GM21367 (cell line): ENCODE measurements around the gene TPPP3.

ENCODE experiments used
- ATAC-seq: cut with Tn5 transposase; IDR thresholded peaks from one replicate; pipeline ENCODE4 v1.9.1; 2021; ENCODE audit not compliant: unreplicated experiment

The TPPP3 gene

DNA sequence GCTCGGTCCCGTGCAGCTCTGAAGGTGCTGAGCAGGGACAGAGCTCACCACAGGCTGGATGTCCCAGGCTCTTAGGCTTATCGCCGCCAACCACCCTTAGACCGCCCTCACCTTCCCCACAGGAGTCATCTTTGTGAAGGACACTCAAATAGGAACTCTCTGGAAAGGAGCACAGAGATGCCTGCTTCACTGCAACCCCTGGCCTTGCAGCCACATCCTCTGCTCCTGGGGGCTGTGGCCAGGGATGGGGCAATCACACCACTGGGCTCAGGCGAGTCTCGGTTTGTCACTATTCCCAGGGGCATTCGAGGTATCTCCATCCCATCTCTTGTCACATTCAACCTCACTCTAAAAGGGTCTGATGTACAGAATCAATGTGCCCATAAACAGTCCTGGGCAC is 12.0 kb upstream of the TPPP3 start:
- no peak for ATAC-seq

DNA sequence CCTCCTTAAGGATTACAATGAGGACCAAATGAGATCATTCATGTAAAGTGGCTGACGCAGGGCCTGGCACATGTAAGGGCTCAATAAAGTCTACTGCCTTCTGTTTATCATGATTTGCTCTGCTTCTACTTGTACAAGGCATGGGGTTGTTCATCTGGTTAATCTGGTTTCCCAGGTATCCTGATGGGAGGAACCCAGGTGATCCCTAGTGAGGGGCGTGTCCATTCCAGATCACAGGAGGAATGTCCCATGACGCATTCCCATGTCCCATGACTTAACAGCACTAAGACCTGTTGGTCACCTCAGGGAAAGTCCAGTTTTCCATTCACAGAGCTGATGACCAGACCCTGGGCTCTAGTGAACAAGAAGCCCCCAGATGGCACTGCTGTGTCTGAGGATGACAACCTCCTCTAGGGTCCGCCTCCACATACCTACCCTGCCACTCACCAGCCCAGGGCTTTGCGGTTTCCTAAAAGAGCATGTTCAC is 11.5 kb upstream of the TPPP3 start:
- no peak for ATAC-seq

DNA sequence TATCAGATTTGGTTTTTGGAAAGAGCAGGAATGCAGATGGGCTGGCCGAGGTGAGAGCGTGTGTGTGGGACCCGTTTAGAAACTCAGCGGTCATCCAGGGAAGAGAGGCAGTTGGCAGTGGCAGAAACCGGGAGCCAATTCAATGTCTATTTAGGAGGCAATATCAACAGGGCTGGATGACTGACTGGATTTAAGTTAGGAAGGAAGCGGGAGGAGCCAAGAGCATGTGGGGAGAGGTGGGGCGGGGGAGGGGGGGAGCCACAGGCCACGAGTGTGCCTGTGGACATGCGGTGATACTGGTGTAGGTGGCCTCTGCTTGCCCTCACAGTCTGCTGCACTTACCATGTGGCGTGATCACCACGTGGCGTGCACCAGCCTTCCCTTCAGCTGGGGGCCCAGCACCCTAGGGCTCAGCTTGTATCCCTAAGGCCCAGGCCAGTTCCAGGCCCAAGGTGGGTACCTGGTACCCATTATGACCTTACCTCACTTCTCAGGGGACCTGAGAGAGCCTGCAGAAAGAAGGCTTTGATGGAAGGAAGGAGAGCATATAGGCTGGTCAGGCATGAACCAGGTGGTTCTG is 10.8 kb upstream of the TPPP3 start:
- ATAC-seq: no peak

DNA sequence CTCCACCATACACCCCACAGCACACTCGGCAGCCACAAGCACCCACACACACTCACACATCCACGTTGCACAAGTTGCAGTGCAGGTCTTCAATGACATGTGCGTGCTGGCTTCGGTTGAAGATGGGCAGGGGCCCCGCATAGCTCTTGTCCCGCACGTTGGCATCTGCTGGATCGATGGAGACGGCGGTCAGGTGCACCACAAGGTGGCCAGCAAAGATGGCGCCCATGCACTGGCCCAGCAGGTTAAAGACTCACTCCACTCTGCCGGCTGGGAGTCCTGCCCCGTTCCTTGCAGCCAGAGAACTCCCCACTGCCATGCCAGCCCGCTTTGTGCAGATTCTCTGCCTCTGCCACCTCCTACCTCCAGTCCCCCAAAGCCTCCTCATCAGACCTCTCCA is 7.6 kb upstream of the TPPP3 start:
- no peak for ATAC-seq

DNA sequence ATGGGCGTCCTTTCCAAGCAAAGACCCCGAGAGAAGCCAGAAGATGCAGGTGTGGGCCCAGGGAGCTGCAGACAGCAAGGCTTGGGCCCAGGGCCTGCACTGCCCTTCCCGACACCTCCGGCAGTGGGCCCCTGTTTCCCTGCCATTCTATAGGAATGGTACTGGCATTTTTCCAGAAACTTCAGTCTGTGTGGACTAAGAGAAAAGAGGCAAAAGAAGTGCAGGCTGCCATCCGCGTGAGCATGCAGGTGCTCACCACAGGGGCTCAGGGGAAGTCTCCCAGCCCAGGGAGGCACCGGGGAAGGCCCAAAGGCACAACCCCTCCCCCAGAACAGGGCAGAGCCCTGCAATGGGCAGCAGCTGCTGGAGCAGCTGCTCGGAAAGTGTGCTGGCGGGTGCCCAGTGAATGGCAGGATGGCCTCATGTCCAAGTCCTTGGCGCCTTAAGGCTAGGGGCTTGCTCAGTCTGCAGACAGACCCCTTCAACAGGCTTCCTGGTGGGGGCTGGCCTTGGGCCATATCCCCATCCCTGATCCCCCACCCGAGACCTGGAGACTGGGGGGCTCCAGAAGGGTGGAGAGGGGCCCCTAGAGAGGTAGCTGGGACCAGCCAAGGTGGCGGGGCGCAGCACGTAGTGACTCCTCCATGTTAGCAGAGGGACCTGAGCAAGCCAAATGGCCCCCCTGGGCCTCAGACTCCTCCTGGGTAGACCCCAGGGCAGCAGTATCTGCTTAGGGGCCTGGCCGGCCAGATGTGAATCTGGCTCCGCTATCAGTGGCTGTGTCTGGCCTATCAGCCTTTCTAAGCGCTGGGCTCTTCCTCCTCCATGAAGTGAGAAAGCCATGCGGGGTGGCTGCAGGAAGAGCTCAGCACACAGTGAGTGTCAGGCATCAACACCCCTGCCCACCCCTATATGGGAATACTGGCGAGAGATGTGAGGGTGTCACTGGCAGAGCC is 6.7 kb upstream of the TPPP3 start:
- no peak for ATAC-seq

DNA sequence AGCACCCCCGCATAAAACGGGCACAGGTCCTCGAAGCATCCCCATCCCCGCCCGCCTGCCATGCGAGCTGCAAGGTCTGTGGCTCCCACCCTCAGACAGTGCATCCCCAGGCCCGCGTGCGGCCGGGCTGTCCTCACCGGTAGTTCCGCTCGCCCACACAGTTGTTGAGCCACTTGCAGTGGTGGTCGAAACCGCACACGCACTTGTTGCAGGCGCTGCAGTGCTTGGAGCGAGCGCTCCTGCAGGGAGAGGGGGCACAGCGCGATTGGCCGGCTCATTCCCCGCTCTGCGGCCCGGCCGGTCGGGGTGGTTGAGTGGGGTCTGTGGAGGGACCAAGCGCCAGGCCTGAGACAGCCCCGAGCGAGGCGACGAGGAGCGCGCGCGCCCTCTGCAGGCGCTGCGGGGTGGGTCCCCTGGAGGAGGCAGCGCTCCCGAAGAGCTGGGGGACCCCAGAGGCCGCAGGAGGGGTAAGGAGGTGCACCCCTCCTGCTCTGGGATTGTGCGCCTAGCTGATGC is 6.0 kb upstream of the TPPP3 start:
- ATAC-seq: no peak

DNA sequence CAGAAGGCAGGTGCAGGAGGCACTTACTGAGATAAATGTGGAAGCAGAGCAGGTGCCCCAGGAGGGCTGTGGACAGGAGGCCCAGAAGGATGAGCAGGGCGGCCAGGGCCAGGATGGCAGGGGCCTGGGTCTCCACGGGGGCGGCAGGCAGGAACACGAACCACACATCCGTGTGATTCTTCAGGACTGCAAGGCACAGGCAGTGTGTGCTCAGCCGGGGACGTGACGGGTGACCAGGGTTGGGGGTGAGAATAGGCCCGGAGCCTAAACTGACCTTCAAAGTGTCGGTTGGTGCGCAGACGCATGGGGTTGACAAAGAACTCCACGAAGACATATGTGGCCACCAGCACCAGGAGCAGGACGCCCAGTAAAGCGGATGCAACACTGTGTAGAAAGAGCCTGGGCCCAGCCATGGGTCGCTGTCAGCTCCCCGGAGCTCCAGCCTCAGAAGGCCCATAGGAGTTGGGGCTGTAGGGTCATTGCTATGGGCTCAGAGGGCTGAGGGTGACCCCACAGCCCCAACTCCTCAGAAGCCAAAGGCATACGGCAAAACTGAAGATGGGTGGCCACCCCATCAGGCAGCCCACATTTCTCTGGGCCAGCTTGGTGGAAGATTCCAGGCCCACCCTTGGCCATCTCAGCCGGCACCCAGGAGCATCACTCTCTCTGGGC is 5.4 kb upstream of the TPPP3 start:
- ATAC-seq: no peak

DNA sequence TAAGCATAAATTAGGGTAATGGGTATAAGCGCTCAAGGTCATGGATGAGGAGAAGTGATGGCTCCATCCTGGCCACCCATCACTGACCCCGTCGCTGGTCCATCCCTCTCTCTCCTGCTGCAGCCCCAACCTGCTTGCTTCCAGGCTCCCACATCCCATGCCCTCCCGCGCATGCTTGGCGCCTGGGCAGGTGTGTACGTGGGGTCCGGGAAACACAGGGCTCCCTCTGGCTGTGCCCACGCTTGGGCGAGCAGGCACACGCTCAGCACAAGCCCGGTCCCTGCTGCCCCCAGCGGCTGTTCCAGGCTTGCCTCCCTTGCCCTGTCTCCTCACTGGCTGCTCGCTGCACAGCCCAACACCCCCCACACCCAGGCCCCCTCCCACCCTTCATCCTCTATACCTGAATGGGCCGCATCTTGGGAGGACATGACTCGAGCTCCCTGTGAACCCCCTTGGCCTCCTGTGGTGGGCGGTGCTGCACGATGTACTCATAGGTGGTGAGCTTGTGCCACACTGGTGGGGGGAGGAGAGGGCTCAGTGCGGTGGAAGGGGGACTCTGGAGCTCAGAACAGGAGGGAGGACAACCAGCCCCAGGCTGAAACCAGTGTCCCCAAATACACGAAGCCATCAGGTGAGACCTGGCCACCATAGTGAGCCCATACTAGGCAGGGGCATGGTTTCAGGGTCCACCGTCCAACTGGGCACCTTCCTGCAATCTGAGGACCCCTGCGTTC is 4.7 kb upstream of the TPPP3 start:
- no peak for ATAC-seq

DNA sequence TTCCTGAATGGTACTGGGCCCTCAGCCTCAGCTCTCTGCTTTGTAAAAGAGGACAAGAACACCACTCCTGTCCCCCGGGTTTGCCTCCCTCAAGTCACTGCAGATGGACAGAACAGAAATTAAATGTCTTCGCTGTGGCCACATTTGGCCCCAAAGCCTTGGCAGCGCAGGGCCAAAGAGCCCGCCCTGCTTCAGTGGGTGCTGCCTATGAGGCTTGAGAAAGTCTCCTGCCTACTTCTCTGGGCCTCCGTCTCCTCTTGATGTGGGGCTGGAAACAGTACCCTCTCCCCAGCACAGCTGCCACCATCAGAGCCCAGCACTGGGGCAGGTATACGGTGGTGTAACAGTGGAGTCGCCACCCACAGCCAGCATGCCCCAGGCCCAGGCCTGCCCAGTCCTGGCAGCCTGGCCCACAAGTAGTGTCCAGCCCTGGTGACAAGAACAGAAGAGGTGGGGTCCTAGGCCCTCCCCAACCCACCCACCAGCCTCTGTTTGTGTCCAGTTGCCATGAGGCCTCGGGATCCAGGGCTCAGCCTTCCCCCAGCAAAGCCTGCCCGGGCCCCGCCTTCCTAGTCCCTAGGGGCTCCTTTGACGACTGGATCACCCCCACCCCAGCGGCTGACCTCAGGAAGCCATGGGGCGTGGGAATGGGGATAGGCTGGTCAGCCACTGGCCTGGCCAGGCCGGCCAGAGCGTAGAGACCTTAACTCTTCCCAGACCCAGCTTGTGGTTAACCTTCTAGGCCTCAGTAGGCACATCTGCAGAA is 3.9 kb upstream of the TPPP3 start:
- no peak for ATAC-seq

DNA sequence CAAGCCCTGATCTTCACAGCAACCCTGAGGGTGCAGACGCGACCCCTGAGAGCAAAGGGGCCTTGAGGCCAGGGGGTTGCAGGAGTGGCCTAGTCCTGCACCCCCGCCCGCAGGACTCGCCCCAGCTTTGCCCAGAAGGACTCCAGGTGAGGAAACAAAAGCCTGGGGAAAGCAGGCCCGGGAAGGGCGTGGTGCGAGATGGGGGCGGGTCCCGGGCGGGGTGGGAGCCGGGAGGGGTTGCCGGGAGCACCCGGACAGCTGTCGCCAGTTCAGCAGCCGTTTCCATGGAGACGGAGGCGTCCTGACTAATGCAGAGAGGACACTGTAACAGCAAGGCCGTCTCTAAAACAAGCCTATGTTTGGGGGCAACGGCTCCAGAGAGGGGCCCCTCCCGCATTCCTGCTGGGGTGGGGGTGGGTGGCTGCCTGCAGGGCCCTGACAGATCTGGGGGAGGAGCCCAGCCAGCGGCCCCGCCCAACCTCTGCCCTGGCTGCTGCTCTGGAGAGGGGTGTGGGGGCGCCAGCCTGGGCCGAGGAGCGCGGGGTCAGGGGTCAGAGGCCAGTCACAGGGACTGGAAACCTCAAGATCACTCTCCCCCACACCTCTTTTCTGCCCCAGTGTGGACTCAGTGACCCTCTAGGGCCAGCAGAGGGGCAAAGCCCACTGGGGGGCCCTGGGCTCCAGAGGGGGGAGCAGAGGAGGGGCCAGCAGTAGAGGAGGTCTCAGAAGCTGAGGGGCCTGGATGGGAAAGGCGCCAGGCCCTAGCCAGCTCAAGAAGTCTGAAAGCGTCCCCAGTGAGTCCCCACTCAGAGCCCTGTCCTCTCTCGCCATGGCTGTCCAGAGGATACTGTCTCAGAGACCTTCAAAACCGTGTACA is 3.1 kb upstream of the TPPP3 start:
- no peak for ATAC-seq

DNA sequence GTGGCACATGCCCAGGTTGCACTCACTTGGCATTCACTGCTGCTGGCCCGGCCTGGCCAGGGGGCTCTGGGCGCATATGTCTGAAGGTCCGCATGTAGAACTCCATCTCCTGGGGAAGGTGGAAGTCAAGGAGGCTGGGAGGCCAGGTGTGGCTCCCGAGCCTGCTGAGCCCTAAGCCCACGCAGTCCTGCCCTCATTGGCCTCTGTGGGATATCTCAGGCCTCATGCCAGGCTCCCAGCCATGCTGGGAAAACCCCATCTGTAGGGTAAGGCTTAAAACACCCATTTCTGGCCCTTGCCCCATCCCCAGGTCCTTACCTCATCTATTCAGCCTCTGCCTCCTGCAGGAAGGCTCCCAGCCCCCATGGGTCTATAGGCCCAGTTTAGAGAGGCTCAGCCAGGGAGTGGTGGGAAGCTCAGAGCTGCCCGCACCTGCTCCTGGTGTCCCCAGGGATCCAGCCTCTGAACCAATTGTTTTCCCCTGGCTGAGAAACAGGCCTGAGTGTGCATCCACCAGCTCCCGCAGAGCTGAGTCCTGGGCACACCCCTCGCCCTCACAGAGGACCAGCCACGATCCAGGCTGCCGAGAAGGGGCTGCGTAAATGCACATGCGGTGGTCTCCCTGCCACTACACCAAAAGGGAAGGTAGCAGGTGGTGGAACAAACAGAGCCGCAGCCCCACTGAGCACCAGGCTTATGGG is 2.3 kb upstream of the TPPP3 start:
- ATAC-seq: no peak

DNA sequence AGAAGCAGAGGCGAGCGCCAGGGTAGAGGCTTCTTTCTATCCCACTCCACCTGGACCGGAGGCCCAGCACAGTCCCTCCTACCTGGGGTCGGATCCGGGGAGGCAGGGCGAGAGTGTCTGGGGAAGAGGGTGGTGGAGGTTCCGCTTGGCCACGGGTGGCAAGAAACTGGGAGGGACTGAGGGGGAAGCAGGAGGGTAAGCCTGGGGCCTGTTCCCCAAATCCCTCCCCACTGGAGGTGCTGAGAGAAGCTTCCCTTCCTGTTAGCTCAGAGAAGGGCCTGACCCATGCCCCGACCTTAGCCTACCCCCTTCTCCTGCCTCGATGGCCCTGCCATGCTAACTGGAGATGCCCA is 1.8 kb upstream of the TPPP3 start:
- no peak for ATAC-seq

DNA sequence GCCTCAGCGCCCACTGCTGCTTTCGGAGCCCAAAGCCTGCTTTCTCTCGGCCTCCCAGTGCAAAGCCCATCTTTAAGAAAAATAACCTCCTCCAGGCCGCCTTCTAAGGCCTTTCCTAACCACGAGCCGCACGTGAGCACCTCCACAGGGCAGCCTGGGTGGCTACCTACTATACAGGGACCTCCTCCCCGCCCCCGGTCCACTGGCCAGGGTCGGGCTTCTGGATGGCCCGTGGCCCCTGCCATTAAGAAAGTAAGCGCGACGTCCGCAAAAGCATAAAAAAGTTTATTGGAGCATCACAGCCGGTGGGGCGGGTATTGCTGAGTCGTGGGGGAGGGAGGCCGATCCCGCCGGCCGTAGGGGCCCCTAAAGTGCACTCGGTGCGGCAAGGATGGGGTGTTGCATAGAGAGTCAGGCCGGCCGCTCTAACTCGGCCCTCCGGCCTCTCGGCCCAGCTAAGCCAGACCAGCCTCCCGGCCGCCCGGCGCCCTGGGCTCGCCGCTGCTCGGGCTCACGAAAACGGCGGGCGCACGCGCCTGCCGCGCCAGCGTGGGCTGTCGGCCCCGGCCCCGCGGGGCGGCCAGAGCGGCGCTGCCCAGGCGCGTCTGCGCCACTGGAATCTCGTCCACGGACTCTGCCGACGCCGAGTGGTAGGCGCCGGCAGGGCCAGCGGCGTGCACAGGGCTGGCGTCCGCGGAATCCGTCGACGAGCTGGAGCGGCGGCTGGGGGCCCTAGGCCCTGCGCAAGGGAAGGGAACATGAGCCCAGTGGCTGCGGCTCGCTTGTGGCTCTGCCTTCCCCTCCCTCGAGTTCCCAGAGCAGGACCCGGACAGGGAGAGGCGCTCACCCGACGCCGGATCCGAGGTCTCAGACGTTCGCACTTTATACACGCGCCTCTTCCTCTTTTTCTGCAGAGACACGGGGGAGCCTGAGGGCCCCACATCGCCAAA is 1.1 kb upstream of the TPPP3 start:
- no peak for ATAC-seq

DNA sequence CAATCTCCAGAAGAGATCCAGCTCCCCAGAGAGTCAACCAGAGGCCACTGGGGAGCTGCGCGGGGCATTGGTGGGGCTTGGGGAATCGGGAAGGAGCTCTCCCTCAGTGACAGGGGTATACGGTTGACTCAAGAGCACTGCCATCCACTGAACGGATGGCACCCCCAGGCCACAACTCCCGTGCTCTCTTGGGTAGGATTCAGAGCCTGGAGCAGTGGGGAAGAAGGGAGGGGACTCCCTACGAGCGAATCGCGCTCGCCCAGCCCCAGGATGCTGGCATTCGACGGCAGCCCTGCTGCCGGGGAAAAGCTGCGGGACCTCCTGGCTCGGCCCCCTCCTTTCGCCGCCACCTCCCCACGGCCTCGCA is 473 bp upstream of the TPPP3 start:
- ATAC-seq: no peak

DNA sequence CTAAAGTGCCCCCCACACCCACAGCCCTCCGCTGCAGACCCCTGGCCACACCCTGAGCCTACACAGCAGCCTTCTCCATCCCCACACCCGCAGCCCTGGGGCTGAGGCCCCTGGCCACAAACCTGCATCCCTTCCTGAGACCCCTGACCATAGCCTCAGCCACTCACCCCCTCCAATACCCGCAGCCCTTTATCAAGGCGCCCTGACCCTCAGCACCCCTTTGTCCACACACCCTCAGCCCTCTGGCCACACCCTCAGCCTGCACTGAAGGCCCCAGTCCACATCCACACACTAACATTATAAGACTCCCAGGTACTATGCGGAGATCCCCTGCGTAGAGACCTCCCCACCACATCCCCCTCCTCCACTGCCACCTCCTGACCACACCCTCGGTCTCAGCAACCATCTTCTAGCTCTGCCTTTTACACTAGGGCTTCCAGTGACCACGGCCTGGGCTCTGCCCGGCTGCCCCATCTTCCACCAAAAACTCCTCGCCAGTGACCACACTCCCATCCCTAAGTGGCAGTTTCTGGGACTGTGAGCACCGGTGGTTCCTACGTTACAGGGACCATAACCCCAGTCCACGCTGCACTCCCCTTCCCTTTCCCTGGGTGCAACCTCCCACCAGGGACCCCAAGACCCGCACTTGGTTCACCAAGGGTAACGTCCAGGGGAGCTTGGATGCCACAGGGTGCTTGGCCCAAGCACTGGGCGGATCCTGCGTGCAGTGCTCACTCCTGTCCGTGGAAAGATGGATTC is 818 bp downstream of the TPPP3 start:
- no peak for ATAC-seq

DNA sequence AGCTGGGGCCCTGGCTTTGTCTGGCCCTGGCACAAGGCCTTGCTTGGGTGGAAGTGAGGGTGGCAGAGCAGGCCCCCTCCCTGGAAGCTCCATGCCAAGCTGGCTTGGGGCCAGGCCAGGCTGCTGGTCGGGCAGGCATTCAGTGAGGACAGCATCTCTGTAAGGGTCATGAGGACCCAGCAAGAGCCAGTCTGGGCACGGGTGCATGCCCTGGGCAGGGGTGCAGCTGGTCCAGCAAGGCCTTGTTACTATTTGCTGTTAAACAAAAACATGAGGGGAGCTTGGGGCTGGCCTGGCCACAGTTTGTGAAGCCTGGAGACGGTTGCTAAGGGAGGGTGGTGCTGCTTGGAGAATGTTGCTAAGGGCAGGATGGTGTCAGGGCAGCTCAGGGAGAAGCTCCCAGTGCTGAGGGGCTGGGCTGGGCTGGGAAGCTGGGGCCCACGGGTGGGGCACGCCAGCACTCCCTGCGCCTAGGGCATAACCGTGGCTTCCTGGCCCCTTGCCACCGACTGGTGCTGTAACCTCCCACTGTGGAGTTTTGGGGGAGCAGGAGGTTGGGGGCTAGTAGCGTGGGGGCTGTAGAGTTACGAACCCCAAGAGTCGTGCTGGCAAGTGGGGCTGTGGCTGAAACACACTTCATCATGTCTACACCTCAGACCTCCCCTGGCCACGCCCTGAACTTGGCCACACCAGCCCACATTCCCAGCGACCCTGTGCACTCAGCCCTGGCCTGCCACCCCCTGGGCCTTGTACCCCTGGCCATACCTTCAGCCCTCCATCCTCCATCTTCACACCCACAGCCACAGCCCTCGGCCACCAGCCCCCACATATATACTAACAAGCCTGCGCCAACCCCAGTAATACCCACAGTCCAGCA is 1.6 kb downstream of the TPPP3 start:
- ATAC-seq: no peak
